Stimulated activated CD8-positive, alpha-beta memory T cell treated with anti-CD3 and anti-CD28 coated beads, Interleukin-7, amount 100 ng/mL, for 24 hours (primary cell): ENCODE results near the gene NDRG4.

Experiments used
- DNase-seq: peaks from one replicate; pipeline ENCODE4 v3.0.0-alpha.2; 2020; ENCODE audit warnings: low read depth

NDRG4 gene

GRCh38 chr16:58495521-58496331 lies 4.2 kb upstream of the NDRG4 start:
- no peak for DNase-seq

GRCh38 chr16:58497468-58497867 lies 2.5 kb upstream of the NDRG4 start:
- DNase-seq, result no peak

GRCh38 chr16:58497935-58498334 lies 2.0 kb upstream of the NDRG4 start:
- DNase-seq, result no peak

DNA sequence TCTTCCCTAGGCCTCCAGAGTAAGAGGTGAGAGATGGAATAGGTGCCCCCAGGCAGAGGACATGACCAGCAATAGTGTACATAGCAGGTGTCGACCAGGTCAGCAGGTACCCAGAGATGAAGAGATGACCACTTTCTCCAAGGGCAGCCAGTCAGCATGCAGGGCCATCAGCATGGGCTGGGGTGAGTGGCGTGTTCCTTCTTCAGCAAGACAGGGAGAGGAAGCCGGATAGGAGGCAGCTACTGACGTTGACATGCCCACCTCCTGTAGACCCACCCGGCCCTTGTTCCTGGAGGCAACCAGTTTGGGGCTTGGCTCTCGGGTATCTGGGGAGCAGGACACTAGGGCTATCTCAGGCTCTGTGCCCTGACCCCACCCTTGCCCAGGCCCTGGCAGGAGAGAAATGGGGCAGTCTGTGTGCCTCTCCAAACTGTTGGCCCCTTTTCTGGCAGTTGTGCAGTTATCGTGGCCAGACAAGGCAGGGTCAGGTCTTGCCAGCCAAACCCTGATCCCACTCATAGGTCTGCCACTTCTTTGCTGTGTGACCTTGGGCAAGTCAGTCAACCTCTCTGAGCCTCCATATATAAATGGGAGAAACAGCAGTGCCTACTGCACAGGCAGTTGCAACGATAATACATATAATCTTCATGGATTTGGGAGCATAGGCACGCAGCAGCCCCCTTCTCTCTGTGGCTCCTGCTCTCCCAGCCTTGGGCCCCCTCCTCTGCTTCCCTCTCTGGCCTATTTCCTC lies 1.4 kb upstream of the NDRG4 start:
- no peak for DNase-seq

DNA sequence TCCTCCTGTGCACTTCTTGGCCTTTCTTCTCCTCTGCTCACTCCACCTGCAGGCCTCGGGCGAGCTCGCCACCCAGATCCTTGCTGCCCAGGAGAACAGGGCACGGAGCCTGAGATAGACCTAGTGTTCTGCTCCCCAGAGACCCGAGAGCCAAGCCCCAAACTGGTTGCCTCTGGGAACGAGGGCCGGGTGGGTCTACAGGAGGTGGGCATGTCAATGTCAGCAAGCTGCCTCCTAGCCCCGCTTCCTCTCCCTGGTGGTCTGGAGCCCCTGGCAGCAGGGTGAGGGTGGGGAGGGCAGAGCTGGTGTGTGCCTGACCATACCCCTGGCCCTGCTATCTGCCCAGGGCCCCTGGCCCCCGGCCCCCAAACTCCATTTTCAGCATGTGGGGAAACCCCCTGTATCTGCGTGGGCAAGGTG lies 841 bp upstream of the NDRG4 start:
- no peak for DNase-seq

GRCh38 chr16:58500430-58501241 lies 693 bp downstream of the NDRG4 start:
- no peak for DNase-seq

- no peak for DNase-seq
These were observed 1.5 kb downstream of the NDRG4 start for GRCh38 chr16:58501242-58502131.

DNA sequence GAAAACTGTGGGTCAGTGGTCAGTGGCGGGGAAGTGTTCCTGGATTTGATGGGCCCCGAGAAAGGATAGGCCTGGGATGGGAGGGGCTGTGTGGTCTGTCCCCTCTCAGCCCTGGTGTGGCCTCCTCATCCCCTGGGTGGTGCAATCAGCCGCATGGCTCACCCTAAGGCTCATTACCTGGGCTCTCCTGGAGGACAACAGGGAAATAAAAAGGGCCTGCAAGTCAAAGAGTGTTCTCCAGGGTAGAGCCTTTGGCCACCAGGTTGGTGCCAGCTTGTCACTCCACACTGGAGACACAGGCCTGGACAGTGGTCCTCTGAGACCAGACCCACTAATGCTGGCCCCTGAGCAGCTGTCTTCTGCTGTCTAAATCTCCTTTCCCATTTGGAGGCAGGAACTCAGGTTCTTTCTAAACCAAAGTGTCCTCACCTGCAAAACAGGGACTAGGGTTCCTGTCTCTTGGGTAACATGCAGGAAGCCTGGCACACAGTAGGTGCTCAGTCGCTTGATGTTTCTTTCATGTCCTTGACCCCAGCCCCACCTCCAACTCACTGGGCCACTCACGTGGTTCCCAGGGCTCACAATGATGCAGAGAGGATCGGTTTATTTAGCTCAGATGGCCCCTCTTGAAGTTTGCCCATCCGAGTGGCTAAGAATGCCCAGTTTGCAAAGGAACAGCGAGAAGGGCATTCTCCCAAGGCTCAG lies 2.4 kb downstream of the NDRG4 start:
- DNase-seq, result no peak

DNA sequence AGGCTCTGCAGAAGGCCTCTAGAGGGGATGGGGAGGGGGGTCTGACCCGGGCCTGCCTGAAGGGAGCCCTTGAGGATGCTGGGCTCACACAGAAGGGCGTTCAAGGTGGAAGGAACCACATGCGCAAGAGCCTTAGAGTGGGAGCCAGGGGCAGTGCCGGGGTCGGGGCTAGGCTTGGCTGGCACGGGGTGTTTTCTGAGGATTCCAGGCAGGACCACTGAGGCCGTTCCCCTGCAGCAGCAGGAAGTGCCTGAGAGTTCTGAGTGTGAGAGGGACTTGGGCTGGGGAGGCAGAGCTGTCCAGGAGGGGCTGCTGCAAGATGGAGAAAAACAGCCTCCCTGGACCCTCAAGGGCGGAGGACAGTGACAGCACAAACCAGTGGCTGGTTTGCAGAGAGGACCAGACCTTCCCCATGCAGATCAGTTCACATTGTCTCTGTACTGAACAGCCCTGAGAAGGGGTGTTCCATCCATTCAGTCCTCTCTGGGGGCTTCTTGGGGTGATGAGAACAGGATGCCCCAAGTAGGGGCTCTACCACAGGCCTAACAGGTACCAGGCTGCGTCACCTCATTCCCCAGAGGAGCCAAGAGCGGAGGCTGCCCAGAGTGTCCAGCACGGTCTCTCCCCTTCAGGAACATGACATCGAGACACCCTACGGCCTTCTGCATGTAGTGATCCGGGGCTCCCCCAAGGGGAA lies 3.4 kb downstream of the NDRG4 start:
- no peak for DNase-seq

GRCh38 chr16:58503863-58504688 lies 4.1 kb downstream of the NDRG4 start:
- DNase-seq, result no peak

DNA sequence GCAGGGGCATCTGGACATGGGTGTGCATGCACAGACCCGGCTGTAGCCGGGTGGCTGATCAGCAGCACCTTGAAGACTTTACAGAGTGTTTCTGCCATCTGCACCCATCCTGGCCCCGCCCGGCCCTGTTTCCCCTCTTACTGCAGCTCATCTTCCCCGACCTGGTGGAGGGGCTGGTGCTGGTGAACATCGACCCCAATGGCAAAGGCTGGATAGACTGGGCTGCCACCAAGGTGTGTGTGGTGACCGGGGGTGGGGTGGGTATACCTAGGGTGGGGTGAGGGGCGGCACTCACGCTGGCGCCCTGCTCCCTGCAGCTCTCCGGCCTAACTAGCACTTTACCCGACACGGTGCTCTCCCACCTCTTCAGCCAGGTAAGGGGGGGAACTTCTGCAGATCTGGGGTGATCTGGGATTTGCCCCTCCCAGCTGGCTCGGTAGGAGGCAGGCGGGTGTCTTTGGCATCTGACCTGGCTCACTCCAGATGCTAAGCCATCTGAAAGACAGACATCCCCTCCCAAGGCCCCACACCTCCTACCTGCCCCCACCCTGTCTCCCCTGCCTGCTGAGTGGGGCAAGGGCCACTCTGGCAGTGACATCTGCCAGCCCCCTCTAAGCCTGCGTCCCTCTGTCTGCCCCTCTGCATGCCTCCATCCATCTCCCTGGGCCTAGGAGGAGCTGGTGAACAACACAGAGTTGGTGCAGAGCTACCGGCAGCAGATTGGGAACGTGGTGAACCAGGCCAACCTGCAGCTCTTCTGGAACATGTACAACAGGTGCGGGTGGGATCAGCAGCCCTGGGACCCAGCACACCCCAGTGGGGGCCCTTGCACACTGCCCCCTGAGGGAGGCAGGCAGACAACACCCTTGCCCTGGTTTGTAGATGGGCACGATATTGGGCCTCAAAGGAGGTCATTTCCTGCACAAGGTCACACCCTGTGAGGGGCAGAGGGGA lies 6.6 kb downstream of the NDRG4 start:
- no peak for DNase-seq

GRCh38 chr16:58507195-58507962 lies 7.4 kb downstream of the NDRG4 start:
- no peak for DNase-seq

DNA sequence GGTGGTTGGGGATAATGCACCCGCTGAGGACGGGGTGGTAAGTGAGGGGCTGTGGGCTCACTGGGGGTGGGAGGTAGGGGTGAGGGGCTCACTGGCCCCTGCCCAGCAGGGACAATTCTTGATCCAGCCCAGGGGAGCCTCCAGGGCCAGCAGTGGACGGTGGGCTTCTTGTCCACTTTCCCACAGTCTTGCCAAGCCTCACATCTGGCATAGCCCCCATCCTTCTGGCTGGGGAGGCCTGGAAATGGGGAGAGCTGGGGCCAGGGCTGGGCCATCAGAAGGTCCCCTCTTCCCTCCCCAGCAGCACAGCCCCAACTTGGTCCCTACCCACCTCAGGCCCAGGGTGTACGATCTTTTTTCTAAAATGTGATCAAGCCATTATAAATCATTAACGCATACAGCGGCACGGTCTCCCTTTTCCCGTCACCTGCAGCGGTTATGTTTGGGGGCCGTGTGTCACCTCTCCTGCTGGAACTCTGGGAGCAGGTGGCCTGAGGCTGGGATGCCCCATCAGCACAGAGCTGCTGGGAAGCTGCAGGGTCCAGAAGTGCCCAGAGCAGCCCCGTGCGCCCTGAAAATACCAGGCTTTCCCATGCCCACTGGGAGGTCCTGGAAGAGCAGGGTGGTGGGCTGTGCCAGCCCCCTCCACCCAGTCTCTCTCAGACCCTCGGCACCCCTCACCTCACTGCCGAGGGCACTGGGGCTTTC lies 8.2 kb downstream of the NDRG4 start:
- DNase-seq, result no peak

DNA sequence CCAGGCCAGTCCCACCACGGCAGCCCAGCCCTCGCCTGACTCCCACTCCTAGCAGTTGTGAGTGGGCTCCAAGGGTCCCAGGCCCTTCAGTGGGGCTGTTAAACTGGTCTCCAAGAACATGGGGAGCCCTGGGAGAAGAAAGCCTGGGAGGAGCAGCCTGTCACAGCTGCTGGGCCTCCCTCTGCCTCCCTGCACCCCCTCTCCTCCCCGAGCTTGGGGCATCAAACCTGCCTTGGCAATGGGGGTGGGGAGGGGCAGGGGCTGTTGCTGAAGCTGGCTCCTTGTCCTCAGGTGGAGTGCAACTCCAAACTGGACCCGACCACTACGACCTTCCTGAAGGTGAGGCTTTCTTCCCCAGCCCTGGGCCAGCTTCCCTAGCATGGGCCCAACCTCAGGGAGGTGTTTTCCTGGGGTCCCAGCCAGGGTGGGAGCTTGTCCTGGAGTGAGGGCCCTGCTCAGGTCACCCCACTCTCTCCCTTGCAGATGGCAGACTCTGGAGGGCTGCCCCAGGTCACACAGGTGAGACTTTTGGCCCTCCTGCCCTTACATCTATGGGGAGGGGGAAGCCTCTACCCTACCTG lies 8.8 kb downstream of the NDRG4 start:
- DNase-seq, result no peak

DNA sequence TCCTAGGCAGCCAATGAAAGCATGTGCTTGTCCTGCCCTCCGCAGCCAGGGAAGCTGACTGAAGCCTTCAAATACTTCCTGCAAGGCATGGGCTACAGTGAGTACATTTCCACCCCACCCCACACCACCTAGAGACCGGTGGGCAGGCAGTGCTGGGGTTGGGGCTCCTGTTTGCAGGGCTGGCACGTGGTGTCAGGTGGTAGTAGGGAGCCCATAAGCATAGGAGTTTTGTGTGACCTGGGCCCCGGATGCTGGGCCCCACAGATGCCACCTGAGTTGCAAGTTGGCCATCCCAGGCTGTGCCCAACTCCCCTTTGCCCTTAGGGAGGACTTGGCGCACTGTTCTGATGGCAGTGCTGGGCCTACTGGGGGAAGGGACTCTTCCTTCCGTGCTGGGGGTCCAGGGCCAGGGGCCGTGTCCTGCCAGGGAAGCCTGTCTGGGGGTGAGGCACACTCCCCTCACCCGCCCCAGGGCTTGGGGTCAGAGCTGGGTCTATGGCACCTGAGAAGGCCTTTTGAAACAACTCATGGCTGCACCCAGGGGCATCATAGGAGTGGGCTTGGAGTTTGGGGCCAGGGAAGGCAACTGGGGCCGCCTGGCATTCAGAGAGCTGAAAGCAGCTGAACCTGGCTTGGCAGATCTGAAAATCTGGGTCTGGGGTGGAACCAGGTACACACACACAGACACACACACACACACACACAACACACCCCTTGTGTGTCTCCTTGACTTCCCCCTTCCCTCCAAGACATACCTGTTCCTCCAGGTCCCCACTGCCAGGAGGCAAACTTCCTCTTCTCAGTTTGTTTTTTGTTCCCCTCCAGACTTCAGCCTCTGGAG lies 9.5 kb downstream of the NDRG4 start:
- DNase-seq, result no peak
